ENCODE results near the gene LEMD3. TPM values are rescaled to one million over a fixed set of nuclear protein-coding genes. Genes with fewer than 3 reads are reported as not detected.

LEMD3 gene
- total RNA-seq, 1 donor from 2014 or later: 20.9 TPM

GRCh38 chr12:65125247-65125646 lies 44.1 kb upstream of the LEMD3 start:
- no peak overlapping the region for H2AFZ ChIP-seq (ENCODE audit: low read depth, low read length)
- no peak overlapping the region for H3K4me2 ChIP-seq (ENCODE audit: low read length)
- no peak overlapping the region for H3K27ac ChIP-seq (ENCODE audit: low read depth, low read length)
- H3K27ac Mint-ChIP-seq (ENCODE audit: unreplicated experiment): no peak overlapping the region
- FAIRE-seq: no peak
- peaks cover 27% of the 10 kb centered on the region for H3K27me3 Mint-ChIP-seq (ENCODE audit: low read depth, unreplicated experiment)
- H3K9me3 Mint-ChIP-seq (ENCODE audit: unreplicated experiment): no peaks in the 10 kb centered on the region
- H3K36me3 Mint-ChIP-seq (ENCODE audit: low read depth, unreplicated experiment): peaks cover 2% of the 10 kb centered on the region
- no peaks in the 10 kb centered on the region for H4K20me1 ChIP-seq (ENCODE audit: insufficient read depth, low read length)
- H3K9ac ChIP-seq (ENCODE audit: low read length): no peak overlapping the region
- H3K9me3 ChIP-seq (ENCODE audit: insufficient read depth, low read depth, low read length): no peaks in the 10 kb centered on the region
- no peaks in the 10 kb centered on the region for H3K79me2 ChIP-seq (ENCODE audit: insufficient read depth, low read length)
- no peak overlapping the region for H3K4me3 Mint-ChIP-seq (ENCODE audit: unreplicated experiment)
- H3K27me3 ChIP-seq (ENCODE audit: insufficient read depth, low read length): peaks cover 53% of the 10 kb centered on the region
- peaks cover 4% of the 10 kb centered on the region for H3K4me1 ChIP-seq (ENCODE audit: insufficient read depth, low read length)
- no peak overlapping the region for H3K4me3 ChIP-seq (ENCODE audit: insufficient read depth, low read depth, low read length)
- TF ChIP-seq CTCF (IDR thresholded peaks at IDR 0.05; ENCODE audit: insufficient read depth, low read depth, low read length): no peak
- no peak for TF ChIP-seq EZH2 (IDR thresholded peaks at IDR 0.05; ENCODE audit: insufficient read depth, low read length)
- H3K4me1 Mint-ChIP-seq (ENCODE audit: low read depth, unreplicated experiment): peaks cover 2% of the 10 kb centered on the region
- no peaks in the 10 kb centered on the region for H3K36me3 ChIP-seq (ENCODE audit: insufficient read depth, low read length)
- DNase-seq (ENCODE audit: low read depth): no peak

- Histone ChIP-seq H3K4me2 (ENCODE audit: low read length) (no peak overlapping the region), H3K79me2 (ENCODE audit: insufficient read depth, low read length) (no peaks in the 10 kb centered on the region), H3K27ac (ENCODE audit: low read depth, low read length) (no peak overlapping the region), H3K9ac (ENCODE audit: low read length) (no peak overlapping the region), H3K36me3 (ENCODE audit: insufficient read depth, low read length) (no peaks in the 10 kb centered on the region), H3K27me3 (ENCODE audit: insufficient read depth, low read length) (peaks cover 45% of the 10 kb centered on the region), H3K4me3 (ENCODE audit: insufficient read depth, low read depth, low read length) (no peak overlapping the region), H2AFZ (ENCODE audit: low read depth, low read length) (no peak overlapping the region), H4K20me1 (ENCODE audit: insufficient read depth, low read length) (no peaks in the 10 kb centered on the region), H3K9me3 (ENCODE audit: insufficient read depth, low read depth, low read length) (no peaks in the 10 kb centered on the region), H3K4me1 (ENCODE audit: insufficient read depth, low read length) (peaks cover 3% of the 10 kb centered on the region)
- Mint-ChIP-seq H3K4me3 (ENCODE audit: unreplicated experiment) (no peak overlapping the region), H3K36me3 (ENCODE audit: low read depth, unreplicated experiment) (peaks cover 2% of the 10 kb centered on the region), H3K9me3 (ENCODE audit: unreplicated experiment) (no peaks in the 10 kb centered on the region), H3K4me1 (ENCODE audit: low read depth, unreplicated experiment) (no peaks in the 10 kb centered on the region), H3K27ac (ENCODE audit: unreplicated experiment) (no peak overlapping the region), H3K27me3 (ENCODE audit: low read depth, unreplicated experiment) (peaks cover 20% of the 10 kb centered on the region)
- TF ChIP-seq CTCF (IDR thresholded peaks at IDR 0.05; ENCODE audit: insufficient read depth, low read depth, low read length) (no peak), EZH2 (IDR thresholded peaks at IDR 0.05; ENCODE audit: insufficient read depth, low read length) (no peak)
- DNase-seq (ENCODE audit: low read depth): no peak
- no peak for FAIRE-seq
These were observed 43.4 kb upstream of the LEMD3 start for GRCh38 chr12:65125975-65126374.

GRCh38 chr12:65126482-65126881 lies 42.9 kb upstream of the LEMD3 start:
- Histone ChIP-seq H3K4me3 (ENCODE audit: insufficient read depth, low read depth, low read length) (no peak overlapping the region), H3K4me1 (ENCODE audit: insufficient read depth, low read length) (no peaks in the 10 kb centered on the region), H3K27me3 (ENCODE audit: insufficient read depth, low read length) (peaks cover 43% of the 10 kb centered on the region), H4K20me1 (ENCODE audit: insufficient read depth, low read length) (no peaks in the 10 kb centered on the region), H3K36me3 (ENCODE audit: insufficient read depth, low read length) (no peaks in the 10 kb centered on the region), H3K79me2 (ENCODE audit: insufficient read depth, low read length) (no peaks in the 10 kb centered on the region), H2AFZ (ENCODE audit: low read depth, low read length) (no peak overlapping the region), H3K9me3 (ENCODE audit: insufficient read depth, low read depth, low read length) (no peaks in the 10 kb centered on the region), H3K27ac (ENCODE audit: low read depth, low read length) (no peak overlapping the region), H3K4me2 (ENCODE audit: low read length) (no peak overlapping the region), H3K9ac (ENCODE audit: low read length) (no peak overlapping the region)
- no peak for FAIRE-seq
- Mint-ChIP-seq H3K27ac (ENCODE audit: unreplicated experiment) (no peak overlapping the region), H3K36me3 (ENCODE audit: low read depth, unreplicated experiment) (peaks cover 2% of the 10 kb centered on the region), H3K4me1 (ENCODE audit: low read depth, unreplicated experiment) (no peaks in the 10 kb centered on the region), H3K9me3 (ENCODE audit: unreplicated experiment) (no peaks in the 10 kb centered on the region), H3K27me3 (ENCODE audit: low read depth, unreplicated experiment) (peaks cover 18% of the 10 kb centered on the region), H3K4me3 (ENCODE audit: unreplicated experiment) (no peak overlapping the region)
- DNase-seq (ENCODE audit: low read depth): no peak
- TF ChIP-seq CTCF (IDR thresholded peaks at IDR 0.05; ENCODE audit: insufficient read depth, low read depth, low read length) (no peak), EZH2 (IDR thresholded peaks at IDR 0.05; ENCODE audit: insufficient read depth, low read length) (no peak)
